Medulla oblongata (tissue), 1 donor: Measurements from ENCODE around the gene CDH11.

Experiments
- DNase-seq: peaks from one replicate; pipeline ENCODE4 v3.0.0-alpha.2; 2015; ENCODE audit errors: extremely low spot score

Gene CDH11

GRCh38 chr16:65070831-65071432, 50.9 kb downstream of the CDH11 start:
- DNase-seq = peak; percentile 97

- DNase-seq = no peak
Measured at GRCh38 chr16:65069766-65070165, 52.1 kb downstream of the CDH11 start.

GRCh38 chr16:65069065-65069464, 52.8 kb downstream of the CDH11 start:
- DNase-seq = no peak

GRCh38 chr16:65068151-65068740, 53.6 kb downstream of the CDH11 start:
- DNase-seq = peak; percentile 62

- no peak for DNase-seq
Measured at GRCh38 chr16:65066651-65067050, 55.2 kb downstream of the CDH11 start.

GRCh38 chr16:65065031-65065430, 56.8 kb downstream of the CDH11 start:
- DNase-seq = no peak

- no peak for DNase-seq
Measured at GRCh38 chr16:65064131-65064530, 57.7 kb downstream of the CDH11 start.

GRCh38 chr16:65062736-65063583, 58.9 kb downstream of the CDH11 start:
- peak; percentile 67 for DNase-seq

GRCh38 chr16:65061935-65062518, 59.8 kb downstream of the CDH11 start:
- peak; percentile 42 for DNase-seq

- DNase-seq = no peak
Measured at GRCh38 chr16:65061263-65061662, 60.6 kb downstream of the CDH11 start.

GRCh38 chr16:65059406-65059980, 62.4 kb downstream of the CDH11 start:
- peak; percentile 98 for DNase-seq

- no peak for DNase-seq
Measured at GRCh38 chr16:65057184-65057583, 64.7 kb downstream of the CDH11 start.

GRCh38 chr16:65054457-65054856, 67.4 kb downstream of the CDH11 start:
- DNase-seq = no peak

- DNase-seq = no peak
Measured at GRCh38 chr16:65049679-65050078, 72.2 kb downstream of the CDH11 start.

GRCh38 chr16:65045961-65046360, 75.9 kb downstream of the CDH11 start:
- no peak for DNase-seq

- no peak for DNase-seq
Measured at GRCh38 chr16:65044873-65045272, 77.0 kb downstream of the CDH11 start.

- DNase-seq = no peak
Measured at GRCh38 chr16:65044026-65044425, 77.8 kb downstream of the CDH11 start.

- no peak for DNase-seq
Measured at GRCh38 chr16:65042438-65043365, 79.2 kb downstream of the CDH11 start.

GRCh38 chr16:65041667-65042066, 80.2 kb downstream of the CDH11 start:
- DNase-seq = no peak

- no peak for DNase-seq
Measured at GRCh38 chr16:65038100-65038499, 83.8 kb downstream of the CDH11 start.

GRCh38 chr16:65037556-65037955, 84.3 kb downstream of the CDH11 start:
- peak; percentile 68 for DNase-seq
